Measurements from ENCODE around the gene CCDC177. TPM values are rescaled to one million over a fixed set of nuclear protein-coding genes. Genes with fewer than 3 reads are reported as not detected.
A peak's percentile ranks its signal among the peaks of the same experiment; 100 is the strongest.

The CCDC177 gene
- total and polyA plus RNA-seq, 2 of the 8 experiments (the other 6 are each of a cell fraction or from before 2014, with no cell fraction given), result 0.62 to 2.8 TPM

DNA sequence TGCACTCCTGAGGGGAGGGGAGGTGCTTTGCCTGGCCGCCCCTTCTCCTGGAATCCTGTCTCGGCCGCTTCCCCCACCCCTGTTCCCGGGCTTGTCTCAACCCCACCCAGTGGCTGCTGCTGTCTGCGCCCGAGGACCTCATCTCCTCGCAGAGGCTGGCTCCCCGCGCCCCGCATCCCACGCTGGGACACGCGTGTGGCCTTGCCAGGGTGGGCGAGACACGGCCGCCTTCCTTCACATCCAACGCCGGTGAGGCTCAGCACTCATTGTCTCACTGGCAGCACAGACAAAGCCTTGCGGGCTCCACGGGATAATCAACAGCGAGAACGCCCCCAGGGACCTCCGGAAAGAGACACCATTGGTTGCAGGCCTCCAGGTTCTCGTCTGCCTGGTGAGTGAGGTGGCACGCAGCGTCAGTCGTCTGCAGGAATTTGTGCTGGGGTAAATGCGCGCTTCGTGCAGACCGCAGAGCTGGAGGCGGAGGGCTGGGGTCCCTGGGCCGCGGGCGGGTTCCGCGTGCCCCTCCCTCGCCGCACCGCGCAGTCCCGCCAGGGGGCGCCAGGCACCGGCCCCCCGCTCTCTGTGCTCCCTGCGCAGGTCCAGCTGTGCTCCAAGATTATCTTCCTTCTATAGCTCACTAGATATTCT, 26.8 kb downstream of the CCDC177 start (continued):
- 0 out of 2 replicates have a peak, but pooled peaks have one; percentile 14 for TF ChIP-seq TCF12 (IDR thresholded peaks at IDR 0.05; ENCODE audit: low read depth, low read length)
- TF ChIP-seq BCL11A (IDR thresholded peaks at IDR 0.05; ENCODE audit: low read depth in 2 of 2, low read length in 2 of 2), result no peak
- no peak for TF ChIP-seq BRCA1 (IDR thresholded peaks at IDR 0.05; ENCODE audit: low read depth, low read length)
- TF ChIP-seq TAF7 (optimal IDR thresholded peaks at IDR 0.05; ENCODE audit: borderline replicate concordance, low read depth, low read length), result peak; percentile 34
- TF ChIP-seq, protein P1, sequence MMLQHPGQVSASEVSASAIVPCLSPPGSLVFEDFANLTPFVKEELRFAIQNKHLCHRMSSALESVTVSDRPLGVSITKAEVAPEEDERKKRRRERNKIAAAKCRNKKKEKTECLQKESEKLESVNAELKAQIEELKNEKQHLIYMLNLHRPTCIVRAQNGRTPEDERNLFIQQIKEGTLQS (IDR thresholded peaks at IDR 0.05; ENCODE audit: insufficient read depth, low read depth, low read length), result no peak
- 0 out of 2 replicates have a peak, but pooled peaks have one; percentile 49 for TF ChIP-seq YY1 (IDR thresholded peaks at IDR 0.05; ENCODE audit: low read depth, low read length)
- 0 out of 4 replicates have a peak, but pooled peaks of 1 of the 2 experiments have one; percentile 4 for TF ChIP-seq HDAC2 (IDR thresholded peaks at IDR 0.05; ENCODE audit: borderline replicate concordance in 1 of 2, low read depth in 2 of 2, low read length in 2 of 2)
- TF ChIP-seq RNF2 (IDR thresholded peaks at IDR 0.05; ENCODE audit: borderline replicate concordance, low read depth, low read length, missing control alignments, poor library complexity, severe bottlenecking), result no peak
- no peak for TF ChIP-seq ZNF274 (IDR thresholded peaks at IDR 0.05; ENCODE audit: borderline replicate concordance, extremely low read depth, low read length)
- TF ChIP-seq TAF1 (IDR thresholded peaks at IDR 0.05; ENCODE audit: low read depth, low read length), result peak; percentile 58; the same call in 1 of the 2 replicates
- peak; percentile 57; the same call in 1 of the 2 replicates for TF ChIP-seq TBP (IDR thresholded peaks at IDR 0.05; ENCODE audit: low read depth, low read length)
- TF ChIP-seq CHD2 (IDR thresholded peaks at IDR 0.05; ENCODE audit: low read length), result 0 out of 2 replicates have a peak, but pooled peaks have one; percentile 12
- TF ChIP-seq SP1 (IDR thresholded peaks at IDR 0.05; ENCODE audit: low read depth, low read length), result no peak
- TF ChIP-seq JUN (IDR thresholded peaks at IDR 0.05; ENCODE audit: low read depth, low read length), result no peak
- TF ChIP-seq, protein P2, sequence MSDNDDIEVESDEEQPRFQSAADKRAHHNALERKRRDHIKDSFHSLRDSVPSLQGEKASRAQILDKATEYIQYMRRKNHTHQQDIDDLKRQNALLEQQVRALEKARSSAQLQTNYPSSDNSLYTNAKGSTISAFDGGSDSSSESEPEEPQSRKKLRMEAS (IDR thresholded peaks at IDR 0.05), result peak; percentile 89
- TF ChIP-seq, protein P3, sequence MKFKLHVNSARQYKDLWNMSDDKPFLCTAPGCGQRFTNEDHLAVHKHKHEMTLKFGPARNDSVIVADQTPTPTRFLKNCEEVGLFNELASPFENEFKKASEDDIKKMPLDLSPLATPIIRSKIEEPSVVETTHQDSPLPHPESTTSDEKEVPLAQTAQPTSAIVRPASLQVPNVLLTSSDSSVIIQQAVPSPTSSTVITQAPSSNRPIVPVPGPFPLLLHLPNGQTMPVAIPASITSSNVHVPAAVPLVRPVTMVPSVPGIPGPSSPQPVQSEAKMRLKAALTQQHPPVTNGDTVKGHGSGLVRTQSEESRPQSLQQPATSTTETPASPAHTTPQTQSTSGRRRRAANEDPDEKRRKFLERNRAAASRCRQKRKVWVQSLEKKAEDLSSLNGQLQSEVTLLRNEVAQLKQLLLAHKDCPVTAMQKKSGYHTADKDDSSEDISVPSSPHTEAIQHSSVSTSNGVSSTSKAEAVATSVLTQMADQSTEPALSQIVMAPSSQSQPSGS (IDR thresholded peaks at IDR 0.05; ENCODE audit: low read length), result no peak
- TF ChIP-seq BACH1 (IDR thresholded peaks at IDR 0.05; ENCODE audit: low read length), result no peak
- TF ChIP-seq NANOG (IDR thresholded peaks at IDR 0.05; ENCODE audit: insufficient read depth, low read depth, low read length, poor library complexity, severe bottlenecking), result no peak
- peak in 1 of 2 experiments; percentile 50; a peak in 2 of 3 replicates for TF ChIP-seq POLR2A (IDR thresholded peaks at IDR 0.05; ENCODE audit: control extremely low read depth in 1 of 2, low read depth in 2 of 2, low read length in 2 of 2)
- TF ChIP-seq POU5F1 (IDR thresholded peaks at IDR 0.05; ENCODE audit: low read depth, low read length), result no peak
- TF ChIP-seq PHF8 (conservative IDR thresholded peaks at IDR 0.05; ENCODE audit: low read depth, low read length), result 0 out of 2 replicates have a peak, but pooled peaks have one; percentile 30
